ENCODE data around the gene KRTAP10-9.
"Not testable (repeated sequence)": the region's sequence is repeated elsewhere in the genome, so short reads cannot be mapped to it uniquely, and the experiment has no call there.

The KRTAP10-9 gene

DNA sequence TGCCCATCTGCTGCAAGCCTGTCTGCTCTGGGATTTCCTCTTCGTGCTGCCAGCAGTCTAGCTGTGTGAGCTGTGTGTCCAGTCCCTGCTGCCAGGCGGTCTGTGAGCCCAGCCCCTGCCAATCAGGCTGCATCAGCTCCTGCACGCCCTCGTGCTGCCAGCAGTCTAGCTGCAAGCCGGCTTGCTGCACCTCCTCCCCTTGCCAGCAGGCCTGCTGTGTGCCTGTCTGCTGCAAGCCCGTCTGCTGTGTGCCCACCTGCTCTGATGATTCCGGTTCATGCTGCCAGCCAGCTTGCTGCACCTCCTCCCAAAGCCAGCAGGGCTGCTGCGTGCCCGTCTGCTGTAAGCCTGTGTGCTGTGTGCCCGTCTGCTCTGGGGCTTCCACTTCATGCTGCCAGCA is 25.8 kb upstream of the KRTAP10-9 start:
- H3K27ac ChIP-seq: peak overlapping the region; percentile 57
- TF ChIP-seq, protein P1, sequence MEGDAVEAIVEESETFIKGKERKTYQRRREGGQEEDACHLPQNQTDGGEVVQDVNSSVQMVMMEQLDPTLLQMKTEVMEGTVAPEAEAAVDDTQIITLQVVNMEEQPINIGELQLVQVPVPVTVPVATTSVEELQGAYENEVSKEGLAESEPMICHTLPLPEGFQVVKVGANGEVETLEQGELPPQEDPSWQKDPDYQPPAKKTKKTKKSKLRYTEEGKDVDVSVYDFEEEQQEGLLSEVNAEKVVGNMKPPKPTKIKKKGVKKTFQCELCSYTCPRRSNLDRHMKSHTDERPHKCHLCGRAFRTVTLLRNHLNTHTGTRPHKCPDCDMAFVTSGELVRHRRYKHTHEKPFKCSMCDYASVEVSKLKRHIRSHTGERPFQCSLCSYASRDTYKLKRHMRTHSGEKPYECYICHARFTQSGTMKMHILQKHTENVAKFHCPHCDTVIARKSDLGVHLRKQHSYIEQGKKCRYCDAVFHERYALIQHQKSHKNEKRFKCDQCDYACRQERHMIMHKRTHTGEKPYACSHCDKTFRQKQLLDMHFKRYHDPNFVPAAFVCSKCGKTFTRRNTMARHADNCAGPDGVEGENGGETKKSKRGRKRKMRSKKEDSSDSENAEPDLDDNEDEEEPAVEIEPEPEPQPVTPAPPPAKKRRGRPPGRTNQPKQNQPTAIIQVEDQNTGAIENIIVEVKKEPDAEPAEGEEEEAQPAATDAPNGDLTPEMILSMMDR (conservative IDR thresholded peaks at IDR 0.05): peak; percentile 45

GRCh38 chr21:44601596-44602462 is 25.1 kb upstream of the KRTAP10-9 start:
- TF ChIP-seq, protein P1 (conservative IDR thresholded peaks at IDR 0.05): no peak
- TF ChIP-seq ZFX (IDR thresholded peaks at IDR 0.05): no peak

DNA sequence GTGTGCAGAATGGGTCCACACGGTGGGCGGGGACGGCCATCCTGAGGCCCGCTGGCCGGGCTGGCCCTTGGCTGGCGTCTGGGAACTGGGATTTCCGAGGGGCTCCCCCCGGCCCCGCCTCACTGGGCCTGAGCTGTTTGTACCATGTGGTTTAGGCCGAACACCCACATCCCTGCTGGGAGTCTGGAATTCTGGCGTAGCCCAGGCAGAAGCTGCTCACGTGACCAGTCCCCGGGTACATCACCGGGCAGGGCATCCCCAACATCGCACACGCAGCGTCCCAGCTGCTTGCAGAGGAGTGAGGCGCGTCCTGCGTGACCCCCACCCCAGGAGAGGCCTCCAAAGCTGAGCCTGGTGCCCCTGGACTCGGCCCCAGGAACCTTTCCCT is 24.4 kb upstream of the KRTAP10-9 start:
- TF ChIP-seq, protein P1 (conservative IDR thresholded peaks at IDR 0.05): no peak
- TF ChIP-seq ZFX (IDR thresholded peaks at IDR 0.05): no peak

More at GRCh38 chr21:44601596-44602462, 25.1 kb upstream of the KRTAP10-9 start:
- peak overlapping the region; percentile 57 for H3K27ac ChIP-seq

GRCh38 chr21:44603109-44603875 is 23.6 kb upstream of the KRTAP10-9 start:
- H3K27ac ChIP-seq: no peak overlapping the region
- TF ChIP-seq ZFX (IDR thresholded peaks at IDR 0.05): no peak

More for the DNA sequence above, 24.4 kb upstream of the KRTAP10-9 start:
- H3K27ac ChIP-seq: no peak overlapping the region

DNA sequence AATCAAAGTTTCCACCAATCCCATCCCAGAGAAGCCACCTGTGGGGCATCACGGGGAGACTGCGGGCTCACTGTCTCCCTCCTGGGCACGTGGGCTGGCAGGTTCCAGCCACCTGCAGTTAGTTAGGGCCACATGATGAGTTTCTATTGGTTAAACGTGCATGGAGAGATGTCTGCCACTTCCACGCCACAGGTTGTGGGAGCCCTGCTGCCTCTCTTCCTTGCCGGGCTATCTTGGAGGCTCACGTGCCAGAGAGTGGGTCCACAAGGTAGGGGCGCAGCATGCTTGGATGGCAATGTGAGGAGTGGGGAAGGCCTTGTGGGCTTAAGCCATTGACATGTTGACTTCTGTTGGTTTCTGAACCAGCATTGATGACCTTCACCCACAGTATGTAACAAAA is 23.0 kb upstream of the KRTAP10-9 start:
- no peak overlapping the region for H3K27ac ChIP-seq
- TF ChIP-seq, protein P1 (conservative IDR thresholded peaks at IDR 0.05): no peak
- TF ChIP-seq ZFX (IDR thresholded peaks at IDR 0.05): no peak

DNA sequence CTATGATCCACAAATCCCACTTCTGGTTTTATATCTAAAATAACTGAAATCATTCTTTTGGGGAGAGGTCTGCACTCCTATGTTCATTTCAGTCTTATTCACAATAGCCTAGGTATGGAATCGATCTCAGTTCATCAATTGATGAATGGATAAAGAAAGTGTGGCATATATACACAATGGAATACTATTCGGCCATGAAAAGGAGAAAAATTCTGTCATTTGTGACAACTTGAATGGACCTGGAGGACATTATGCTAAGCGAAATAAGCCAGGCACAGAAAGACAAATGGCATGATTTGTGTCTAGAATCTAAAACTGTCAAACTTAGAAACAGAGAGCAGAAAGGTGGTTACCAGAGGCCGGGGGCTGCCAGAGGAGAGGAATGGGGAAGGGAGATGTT is 20.4 kb upstream of the KRTAP10-9 start:
- no peak for TF ChIP-seq ZFX (IDR thresholded peaks at IDR 0.05)
- TF ChIP-seq, protein P1 (conservative IDR thresholded peaks at IDR 0.05): no peak
- H3K27ac ChIP-seq: no peak overlapping the region

DNA sequence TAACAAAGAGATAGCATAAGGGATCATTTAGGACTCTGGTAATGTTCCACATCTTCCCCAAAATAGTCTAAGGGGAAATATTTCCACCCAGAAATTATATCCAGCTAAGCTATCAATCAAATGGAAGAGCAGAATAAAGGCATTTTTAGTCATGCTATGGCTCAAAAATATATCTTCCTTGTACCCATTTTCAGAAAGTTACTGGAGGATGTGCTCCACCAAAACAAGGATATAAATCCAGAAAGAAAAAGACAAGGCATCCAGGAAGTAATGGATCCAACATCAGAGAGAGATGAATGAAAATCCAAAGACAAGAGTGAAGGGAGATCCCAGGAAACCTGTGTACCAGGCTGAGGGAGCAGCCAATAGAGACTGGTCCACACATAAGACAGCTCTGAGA is 17.7 kb upstream of the KRTAP10-9 start:
- no peak for TF ChIP-seq ZFX (IDR thresholded peaks at IDR 0.05)
- TF ChIP-seq, protein P1 (conservative IDR thresholded peaks at IDR 0.05): no peak
- H3K27ac ChIP-seq: no peak overlapping the region

DNA sequence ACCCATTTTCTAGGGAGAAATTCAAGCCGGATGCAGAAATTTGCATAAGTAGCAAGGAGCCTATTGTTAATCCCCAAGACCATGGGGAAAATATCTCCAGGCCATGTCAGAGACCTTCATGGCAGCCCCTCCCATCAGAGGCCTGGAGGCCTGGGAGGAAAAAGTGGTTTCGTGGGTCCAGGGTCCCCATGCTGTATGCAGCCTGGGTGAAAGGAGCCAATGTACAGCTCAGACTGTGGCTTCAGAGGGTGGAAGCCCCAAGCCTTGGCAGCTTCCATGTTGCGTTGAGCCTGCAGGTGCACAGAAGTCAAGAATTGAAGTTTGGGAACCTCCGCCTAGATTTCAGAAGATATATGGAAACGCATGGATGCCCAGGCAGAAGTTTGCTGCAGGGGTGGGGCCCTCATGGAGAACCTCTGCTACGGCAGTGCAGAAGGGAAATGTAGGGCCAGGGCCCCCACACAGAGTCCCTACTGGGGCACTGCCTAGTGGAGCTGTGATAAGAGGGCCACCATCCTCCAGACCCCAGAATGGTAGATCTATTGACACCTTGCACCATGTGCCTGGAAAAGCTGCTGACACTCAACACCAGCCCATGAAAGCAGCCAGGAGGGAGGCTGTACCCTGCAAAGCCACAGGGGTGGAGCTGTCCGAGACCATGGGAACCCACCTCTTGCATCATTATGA is 16.6 kb upstream of the KRTAP10-9 start:
- not testable (repeated sequence) for H3K27ac ChIP-seq
